Transverse colon (tissue), 4 donors: ENCODE measurements around the gene LAMA4. TPM values are rescaled to one million over a fixed set of nuclear protein-coding genes. Genes with fewer than 3 reads are reported as not detected.
"Not testable (repeated sequence)": the region's sequence is repeated elsewhere in the genome, so short reads cannot be mapped to it uniquely, and the experiment has no call there.

Experiments used
- DNase-seq: peaks from one replicate; pipeline ENCODE4 v3.0.0-alpha.2; 2019
- H3K27ac ChIP-seq, 4 donors: fragments of 200-600 bp; sonication (generic); 2 replicates each; pipeline ENCODE4 v1.5.1; 2016 to 2018; ENCODE audit warnings: inconsistent platforms in 4 of 4
- H3K27me3 ChIP-seq: fragments of 200-600 bp; sonication (generic); 2 replicates; pipeline ENCODE4 v1.5.1; 2017; ENCODE audit warnings: inconsistent platforms
- H3K36me3 ChIP-seq, 4 donors: fragments of 200-600 bp; sonication (generic); 2 replicates each; pipeline ENCODE4 v1.5.1; 2017 to 2019; ENCODE audit warnings: inconsistent platforms in 4 of 4
- H3K4me1 ChIP-seq, 4 donors: fragments of 200-600 bp; sonication (generic); 2 replicates each; pipeline ENCODE4 v1.5.1; 2017 to 2020; ENCODE audit warnings: inconsistent platforms in 4 of 4
- H3K4me3 ChIP-seq, 4 donors: fragments of 200-600 bp; sonication (generic); 1 replicate in 1 of 4; 2 replicates in 3 of 4; pipeline versions ENCODE4 v1.5.1 to v1.6.1; 2017 to 2019; ENCODE audit warnings: inconsistent platforms in 4 of 4
- H3K9me3 ChIP-seq, 2 donors: fragments of 200-600 bp; sonication (generic); 2 replicates each; pipeline ENCODE4 v1.5.1; 2017 to 2019; ENCODE audit warnings: inconsistent platforms in 2 of 2
- CTCF ChIP-seq, 5 experiments: fragments of 200-600 bp in 3 of 5; fragments of 450-650 bp in 2 of 5; sonication (generic) in 3 of 5; IDR thresholded peaks; 1 replicate in 2 of 5; 2 replicates in 3 of 5; pipeline ENCODE4 v1.5.1; 2016 to 2017; ENCODE audit warnings: antibody characterized with exemption in 5 of 5, inconsistent platforms in 3 of 5, mild to moderate bottlenecking in 2 of 5, moderate library complexity in 1 of 5
- EP300 ChIP-seq: sonication (generic); formaldehyde crosslinking; IDR thresholded peaks from one replicate; pipeline ENCODE4 v1.6.1; 2017; ENCODE audit warnings: antibody characterized with exemption, low read depth
- POLR2A ChIP-seq: fragments of 450-650 bp; IDR thresholded peaks from one replicate; pipeline ENCODE4 v1.6.1; 2016; ENCODE audit warnings: antibody characterized with exemption, mild to moderate bottlenecking, moderate library complexity
- POLR2AphosphoS5 ChIP-seq, 3 donors: sonication (generic); formaldehyde crosslinking; IDR thresholded peaks; one replicate each; pipeline ENCODE4 v1.6.1; 2016; ENCODE audit warnings: antibody characterized with exemption in 3 of 3
- WGBS, 2 donors: methylation state at CpG; one replicate each; pipeline ENCODE4 v1.1.5; 2018; ENCODE audit warnings: low coverage in 1 of 2; 5-methylcytosine and 5-hydroxymethylcytosine counted together
- in situ Hi-C, 4 donors: fragments of 200-750 bp; cut with MboI; loops; one replicate each; pipeline versions ENCODE4 v1.15.0 to v1.15.1; 2017; ENCODE audit warnings: low sequenced_read_pairs in 3 of 4, low pct_ligation_motif_present in 1 of 4, low pct_unique_long_range_greater_than_20kb in 1 of 4
- intact Hi-C: fragments of 100-400 bp; cut with DNase I; formaldehyde crosslinking; loops from one replicate; pipeline ENCODE4 v1.15.1; 2023; ENCODE audit warnings: low total_unique reads
- total RNA-seq, 4 donors: library from RNA; depleted of rRNA; stranded (reverse); fragments of >200 nt; gene quantifications; one replicate each; pipeline ENCODE4 v1.1.0, GENCODE V29; 2016

Gene LAMA4
- total RNA-seq, 4 donors from 2014 or later = 27.3 to 54.9 (median 40.1) TPM

GRCh38 chr6:112202639-112203341 lies 51.6 kb downstream of the LAMA4 start:
- Histone ChIP-seq H3K27me3 (no peaks in the 10 kb centered on the region), H3K4me1 (peaks cover 3 to 32% (median 6%) of the 10 kb centered on the region in 4 donors), H3K4me3 (no peak overlapping the region), H3K27ac (peak overlapping the region; percentile 45 to 66 (median 64)), H3K9me3 (no peaks in the 10 kb centered on the region), H3K36me3 (no peaks in the 10 kb centered on the region)
- intact Hi-C loops = no loop called here
- TF ChIP-seq CTCF (IDR thresholded peaks at IDR 0.05) (no peak), POLR2AphosphoS5 (IDR thresholded peaks at IDR 0.05) (no peak), POLR2A (no peak), EP300 (no peak)
- in situ Hi-C loops = no loop called here
- WGBS, 2 donors = 60 to 86% methylated on average over 11 to 12 of the region's 12 CpGs
- DNase-seq = no peak

- WGBS, 2 donors = 87% methylated on average over 2 of the region's 2 CpGs; no CpG with 5 or more reads in 1 of the 2 donors
- H3K9me3 ChIP-seq, H3K27me3 ChIP-seq, intact Hi-C loops, in situ Hi-C loops, H3K36me3 ChIP-seq, H3K4me3 ChIP-seq, DNase-seq, H3K27ac ChIP-seq: not testable (repeated sequence)
- peaks cover 3 to 27% (median 5%) of the 10 kb centered on the region in 4 donors for H3K4me1 ChIP-seq
Observed at GRCh38 chr6:112200185-112200914, 54.0 kb downstream of the LAMA4 start.

GRCh38 chr6:112199001-112199403 lies 55.4 kb downstream of the LAMA4 start:
- TF ChIP-seq POLR2A (no peak), CTCF (IDR thresholded peaks at IDR 0.05) (no peak), POLR2AphosphoS5 (IDR thresholded peaks at IDR 0.05) (no peak), EP300 (no peak)
- Histone ChIP-seq H3K4me1 (peaks cover 0 to 14% (median 2%) of the 10 kb centered on the region in 4 donors), H3K27me3 (no peaks in the 10 kb centered on the region), H3K27ac (no peak overlapping the region), H3K4me3 (no peak overlapping the region), H3K36me3 (no peaks in the 10 kb centered on the region), H3K9me3 (no peaks in the 10 kb centered on the region)
- WGBS, 2 donors = 86 to 88% methylated on average over 1 to 3 of the region's 3 CpGs
- no peak for DNase-seq
- intact Hi-C loops = loop anchor here (10.0 kb wide), 1 partner anchor 56 kb away; the partner anchor contains the start of gene LAMA4
- in situ Hi-C loops = loop anchor here in 2 of 4 donors (25.0 kb wide), 1 partner anchor 1713 kb away; no protein-coding TSS in a partner anchor

- 53 to 57% methylated on average over 4 of the region's 4 CpGs for WGBS, 2 donors
- H3K4me1 ChIP-seq = peaks cover 0 to 10% (median 2%) of the 10 kb centered on the region in 4 donors
- TF ChIP-seq POLR2A (no peak), CTCF (IDR thresholded peaks at IDR 0.05) (no peak), EP300 (no peak), POLR2AphosphoS5 (IDR thresholded peaks at IDR 0.05) (no peak)
- in situ Hi-C loops = loop anchor here in 2 of 4 donors (25.0 kb wide), 1 partner anchor 1714 kb away; no protein-coding TSS in a partner anchor
- DNase-seq = no peak
- no peaks in the 10 kb centered on the region for H3K27me3 ChIP-seq
- no peak overlapping the region for H3K4me3 ChIP-seq
- intact Hi-C loops = loop anchor here (10.0 kb wide), 1 partner anchor 56 kb away; the partner anchor contains the start of gene LAMA4
- no peaks in the 10 kb centered on the region for H3K9me3 ChIP-seq
- no peak overlapping the region for H3K27ac ChIP-seq
- H3K36me3 ChIP-seq = no peaks in the 10 kb centered on the region
Observed at GRCh38 chr6:112198582-112198981, 55.8 kb downstream of the LAMA4 start.
